ENCODE data around the gene ICAM4. TPM values are rescaled to one million over a fixed set of nuclear protein-coding genes. Genes with fewer than 3 reads are reported as not detected.

ICAM4 gene
- total and polyA plus RNA-seq, 2 of the 13 experiments (the other 11 are each of a cell fraction or from before 2014, with no cell fraction given): 2.9 to 4.0 TPM

- TF ChIP-seq, protein P1, sequence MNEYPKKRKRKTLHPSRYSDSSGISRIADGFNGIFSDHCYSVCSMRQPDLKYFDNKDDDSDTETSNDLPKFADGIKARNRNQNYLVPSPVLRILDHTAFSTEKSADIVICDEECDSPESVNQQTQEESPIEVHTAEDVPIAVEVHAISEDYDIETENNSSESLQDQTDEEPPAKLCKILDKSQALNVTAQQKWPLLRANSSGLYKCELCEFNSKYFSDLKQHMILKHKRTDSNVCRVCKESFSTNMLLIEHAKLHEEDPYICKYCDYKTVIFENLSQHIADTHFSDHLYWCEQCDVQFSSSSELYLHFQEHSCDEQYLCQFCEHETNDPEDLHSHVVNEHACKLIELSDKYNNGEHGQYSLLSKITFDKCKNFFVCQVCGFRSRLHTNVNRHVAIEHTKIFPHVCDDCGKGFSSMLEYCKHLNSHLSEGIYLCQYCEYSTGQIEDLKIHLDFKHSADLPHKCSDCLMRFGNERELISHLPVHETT (CRISPR knock-in tag; conservative IDR thresholded peaks at IDR 0.05): peak; percentile 94
- TF ChIP-seq ZMYM4 (CRISPR knock-in tag; IDR thresholded peaks at IDR 0.05) (peak; percentile 93), ATM (IDR thresholded peaks at IDR 0.05; ENCODE audit: borderline replicate concordance) (no peak), NR1H2 (CRISPR knock-in tag; IDR thresholded peaks at IDR 0.05; ENCODE audit: borderline replicate concordance, low read depth) (no peak), ZNF576 (CRISPR knock-in tag; IDR thresholded peaks at IDR 0.05) (no peak; the same call in 1 of the 2 replicates), ZNF460 (CRISPR knock-in tag; IDR thresholded peaks at IDR 0.05; ENCODE audit: borderline replicate concordance) (no peak; the same call in 1 of the 2 replicates), POGZ (CRISPR knock-in tag; IDR thresholded peaks at IDR 0.05) (peak; percentile 93), FOXP1 (IDR thresholded peaks at IDR 0.05) (0 out of 2 replicates have a peak, but pooled peaks have one; percentile 0), FOXP1 (CRISPR knock-in tag; IDR thresholded peaks at IDR 0.05) (no peak), HNRNPK (IDR thresholded peaks at IDR 0.05; ENCODE audit: low read depth, low read length, poor library complexity, severe bottlenecking) (no peak), TEAD2 (CRISPR knock-in tag; IDR thresholded peaks at IDR 0.05) (no peak), ZSCAN9 (CRISPR knock-in tag; IDR thresholded peaks at IDR 0.05; ENCODE audit: borderline replicate concordance) (no peak), CREB1 (IDR thresholded peaks at IDR 0.05) (peak; percentile 100), CREB1 (CRISPR knock-in tag; IDR thresholded peaks at IDR 0.05) (peak; percentile 97), ZNF30 (CRISPR knock-in tag; IDR thresholded peaks at IDR 0.05) (0 out of 2 replicates have a peak, but pooled peaks have one; percentile 88), SIX1 (CRISPR knock-in tag; IDR thresholded peaks at IDR 0.05; ENCODE audit: borderline replicate concordance) (no peak), CHD4 (IDR thresholded peaks at IDR 0.05; ENCODE audit: borderline replicate concordance, low read length) (no peak), TCF7L2 (IDR thresholded peaks at IDR 0.05; ENCODE audit: low read depth, low read length) (no peak), THAP11 (CRISPR knock-in tag; IDR thresholded peaks at IDR 0.05) (peak; percentile 94), ZMYM2 (CRISPR knock-in tag; IDR thresholded peaks at IDR 0.05) (no peak), EZH2 (conservative IDR thresholded peaks at IDR 0.05; ENCODE audit: low read depth, low read length) (no peak), HNRNPL (IDR thresholded peaks at IDR 0.05; ENCODE audit: low read depth, low read length) (no peak), SRF (IDR thresholded peaks at IDR 0.05; ENCODE audit: low read depth, low read length) (peak; percentile 86), MLLT10 (CRISPR knock-in tag; IDR thresholded peaks at IDR 0.05) (no peak), ZNF34 (CRISPR knock-in tag; IDR thresholded peaks at IDR 0.05; ENCODE audit: borderline replicate concordance) (no peak), ZNF367 (CRISPR knock-in tag; IDR thresholded peaks at IDR 0.05; ENCODE audit: borderline replicate concordance) (no peak; the same call in 1 of the 2 replicates), ZFP36L1 (CRISPR knock-in tag; IDR thresholded peaks at IDR 0.05) (no peak), ELF4 (CRISPR knock-in tag; IDR thresholded peaks at IDR 0.05; ENCODE audit: borderline replicate concordance) (no peak)
- TF ChIP-seq, protein P2, sequence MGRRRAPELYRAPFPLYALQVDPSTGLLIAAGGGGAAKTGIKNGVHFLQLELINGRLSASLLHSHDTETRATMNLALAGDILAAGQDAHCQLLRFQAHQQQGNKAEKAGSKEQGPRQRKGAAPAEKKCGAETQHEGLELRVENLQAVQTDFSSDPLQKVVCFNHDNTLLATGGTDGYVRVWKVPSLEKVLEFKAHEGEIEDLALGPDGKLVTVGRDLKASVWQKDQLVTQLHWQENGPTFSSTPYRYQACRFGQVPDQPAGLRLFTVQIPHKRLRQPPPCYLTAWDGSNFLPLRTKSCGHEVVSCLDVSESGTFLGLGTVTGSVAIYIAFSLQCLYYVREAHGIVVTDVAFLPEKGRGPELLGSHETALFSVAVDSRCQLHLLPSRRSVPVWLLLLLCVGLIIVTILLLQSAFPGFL (CRISPR knock-in tag; IDR thresholded peaks at IDR 0.05): no peak
Observed at GRCh38 chr19:10251792-10252694, 34.7 kb upstream of the ICAM4 start, which contains the start of gene MRPL4 (continued).
